ENCODE results near the gene MROH9. TPM values are rescaled to one million over a fixed set of nuclear protein-coding genes. Genes with fewer than 3 reads are reported as not detected.

MROH9 gene, protein sequence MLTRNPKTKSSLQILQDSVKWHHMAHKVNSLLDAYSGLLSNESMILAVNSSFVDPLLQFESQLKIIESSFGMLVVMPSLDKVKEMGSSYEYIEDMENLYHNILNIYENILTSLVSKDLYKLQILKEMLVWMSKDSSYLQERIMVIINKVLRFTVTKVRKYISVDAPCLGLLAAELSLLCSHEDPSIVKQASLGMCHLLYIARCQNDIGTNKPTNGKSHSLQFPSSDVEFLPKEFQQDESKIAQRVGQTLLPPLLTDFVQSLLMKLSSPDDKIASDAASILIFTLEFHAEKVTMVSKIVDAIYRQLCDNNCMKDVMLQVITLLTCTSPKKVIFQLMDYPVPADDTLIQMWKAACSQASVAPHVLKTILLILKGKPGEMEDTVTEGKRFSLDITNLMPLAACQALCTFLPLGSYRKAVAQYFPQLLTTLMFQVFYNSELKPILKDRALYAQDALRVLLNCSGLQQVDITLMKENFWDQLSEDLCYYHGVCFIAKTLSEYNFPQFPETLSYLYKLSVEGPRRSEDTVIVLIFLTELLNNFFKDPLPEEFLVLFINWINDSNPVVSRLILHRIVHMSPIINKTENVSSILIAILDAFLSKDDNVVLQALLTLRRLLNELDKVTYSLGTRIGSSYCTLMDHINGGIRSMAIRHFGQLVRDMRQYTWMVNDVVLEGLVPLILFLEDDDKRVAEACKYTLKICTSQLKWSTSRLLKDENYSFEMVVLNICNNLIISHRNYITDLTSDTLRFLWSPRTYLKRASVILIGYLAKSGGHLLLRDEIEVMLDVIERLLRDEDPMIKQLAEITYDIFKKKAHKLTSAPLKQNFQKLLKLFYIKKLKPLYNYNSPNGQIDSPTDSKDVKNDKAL
- total RNA-seq: 1 to 10 TPM in 1 of 4 donors, not detected in 3; 3.9 TPM

DNA sequence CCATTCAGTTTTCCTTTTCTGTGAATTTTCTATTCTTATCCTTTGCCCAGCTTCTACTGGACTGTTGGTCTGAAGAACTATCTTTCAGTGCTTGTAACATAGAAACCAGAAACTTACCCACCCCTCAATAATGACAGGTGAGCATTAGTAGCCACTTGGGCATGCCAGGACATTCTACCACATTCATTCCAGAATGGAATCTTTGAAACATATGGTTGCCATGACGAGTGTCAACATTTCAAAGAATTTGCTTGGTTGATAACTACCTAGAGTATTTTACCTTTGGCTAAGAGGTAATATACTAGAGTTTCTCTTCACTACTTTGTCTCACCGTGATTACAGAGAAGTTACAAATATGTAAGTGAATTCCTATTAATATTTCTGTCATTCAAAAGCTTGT, at the start of gene MROH9:
MROH9 (plus strand) TSS at position 304 of the 400 bp plus-strand sequence. CDS start 10,023 bp downstream, outside the sequence.
- H3K4me3 ChIP-seq: no peak within 1 kb of the TSS
- H3K36me3 ChIP-seq: no peaks in the 10 kb centered on the region
- no peaks in the 10 kb centered on the region for H3K9me3 ChIP-seq
- TF ChIP-seq EP300 (IDR thresholded peaks at IDR 0.05) (no peak), POLR2A (IDR thresholded peaks at IDR 0.05) (no peak)
- TF ChIP-seq, protein P1, sequence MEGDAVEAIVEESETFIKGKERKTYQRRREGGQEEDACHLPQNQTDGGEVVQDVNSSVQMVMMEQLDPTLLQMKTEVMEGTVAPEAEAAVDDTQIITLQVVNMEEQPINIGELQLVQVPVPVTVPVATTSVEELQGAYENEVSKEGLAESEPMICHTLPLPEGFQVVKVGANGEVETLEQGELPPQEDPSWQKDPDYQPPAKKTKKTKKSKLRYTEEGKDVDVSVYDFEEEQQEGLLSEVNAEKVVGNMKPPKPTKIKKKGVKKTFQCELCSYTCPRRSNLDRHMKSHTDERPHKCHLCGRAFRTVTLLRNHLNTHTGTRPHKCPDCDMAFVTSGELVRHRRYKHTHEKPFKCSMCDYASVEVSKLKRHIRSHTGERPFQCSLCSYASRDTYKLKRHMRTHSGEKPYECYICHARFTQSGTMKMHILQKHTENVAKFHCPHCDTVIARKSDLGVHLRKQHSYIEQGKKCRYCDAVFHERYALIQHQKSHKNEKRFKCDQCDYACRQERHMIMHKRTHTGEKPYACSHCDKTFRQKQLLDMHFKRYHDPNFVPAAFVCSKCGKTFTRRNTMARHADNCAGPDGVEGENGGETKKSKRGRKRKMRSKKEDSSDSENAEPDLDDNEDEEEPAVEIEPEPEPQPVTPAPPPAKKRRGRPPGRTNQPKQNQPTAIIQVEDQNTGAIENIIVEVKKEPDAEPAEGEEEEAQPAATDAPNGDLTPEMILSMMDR (IDR thresholded peaks at IDR 0.05): no peak
- DNase-seq (ENCODE audit: low spot score in 2 of 2): no peak
- H3K27ac ChIP-seq: no peak within 1 kb of the TSS
- WGBS, 2 donors: 93% methylated on average over 2 of the region's 2 CpGs
- peaks cover 0 to 3% (median 0%) of the 10 kb centered on the region in 4 donors for H3K4me1 ChIP-seq
- H3K27me3 ChIP-seq: no peaks in the 10 kb centered on the region

DNA sequence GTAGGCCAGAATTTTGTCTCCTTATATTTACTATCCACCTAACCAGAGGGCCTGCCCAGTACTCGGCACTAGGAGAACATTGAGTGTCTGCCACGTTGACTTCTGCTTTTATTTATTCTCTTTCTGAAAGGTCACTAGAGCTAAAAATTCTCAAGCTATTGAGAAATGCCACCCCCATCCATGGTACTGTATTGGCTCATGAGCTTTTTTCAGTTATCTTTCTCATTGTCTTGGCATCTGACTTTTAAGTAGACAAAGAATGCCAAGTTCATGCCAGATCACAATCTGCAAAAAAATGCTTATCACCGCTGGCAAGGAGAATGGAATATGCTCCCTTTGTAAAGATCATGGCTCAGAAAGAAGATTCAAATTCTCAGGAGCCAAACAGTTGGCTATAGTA, 49.8 kb upstream of the MROH9 start:
- H3K9me3 ChIP-seq: peaks cover 0 to 5% (median 0%) of the 10 kb centered on the region in 4 donors
- TF ChIP-seq POLR2A (IDR thresholded peaks at IDR 0.05) (no peak), EP300 (IDR thresholded peaks at IDR 0.05) (no peak)
- TF ChIP-seq, protein P1 (IDR thresholded peaks at IDR 0.05): no peak
- H3K27me3 ChIP-seq: no peaks in the 10 kb centered on the region
- H3K4me3 ChIP-seq: no peak overlapping the region
- H3K36me3 ChIP-seq: no peaks in the 10 kb centered on the region
- H3K27ac ChIP-seq: no peak overlapping the region
- peaks cover 0 to 8% (median 0%) of the 10 kb centered on the region in 4 donors for H3K4me1 ChIP-seq
- no peak for DNase-seq (ENCODE audit: low spot score in 2 of 2)
- 31 to 39% methylated on average over 3 of the region's 3 CpGs for WGBS, 2 donors

DNA sequence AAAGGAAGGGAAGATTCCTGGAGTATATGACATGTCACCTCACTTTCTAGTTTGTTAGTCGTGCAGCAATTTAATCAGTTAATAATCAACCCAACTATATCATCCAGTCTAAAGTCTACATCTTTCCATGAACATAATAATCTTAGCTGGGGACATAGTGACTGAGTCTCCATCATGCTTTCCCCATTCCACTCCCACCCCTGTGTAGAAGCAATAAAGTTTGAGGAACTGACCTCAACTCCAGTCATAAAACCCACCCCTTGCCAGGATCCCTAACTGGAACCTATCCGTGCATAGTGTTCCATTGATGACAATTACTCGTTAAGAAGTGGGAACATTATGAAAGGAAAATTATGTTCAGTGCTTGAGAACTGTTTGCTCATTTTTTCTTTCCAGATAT, 48.9 kb upstream of the MROH9 start:
- TF ChIP-seq EP300 (IDR thresholded peaks at IDR 0.05) (no peak), POLR2A (IDR thresholded peaks at IDR 0.05) (no peak)
- Histone ChIP-seq H3K4me3 (no peak overlapping the region), H3K36me3 (no peaks in the 10 kb centered on the region), H3K27ac (no peak overlapping the region), H3K4me1 (peaks cover 0 to 7% (median 0%) of the 10 kb centered on the region in 4 donors), H3K27me3 (no peaks in the 10 kb centered on the region), H3K9me3 (peaks cover 0 to 5% (median 0%) of the 10 kb centered on the region in 4 donors)
- no peak for DNase-seq (ENCODE audit: low spot score in 2 of 2)
- WGBS, 2 donors: 73 to 75% methylated on average over 3 of the region's 3 CpGs

DNA sequence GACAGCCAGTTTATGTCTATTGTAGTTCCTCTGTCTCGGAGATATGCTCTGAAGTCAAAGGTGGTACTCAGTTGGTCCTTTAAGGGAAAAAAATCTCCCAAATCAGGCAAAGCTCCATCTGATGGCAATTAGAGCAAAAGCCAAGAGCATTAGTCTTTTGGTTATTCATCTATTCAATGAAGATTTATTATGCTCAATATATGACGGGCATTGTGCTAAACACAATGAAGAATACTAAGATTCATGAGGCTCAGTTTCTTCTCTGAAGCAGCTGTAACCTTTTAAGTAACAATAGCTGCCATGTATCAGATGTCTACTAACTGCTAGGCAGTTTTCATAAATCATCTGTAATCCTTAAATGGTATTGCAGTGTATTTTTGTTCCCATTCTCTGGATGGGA, 47.6 kb upstream of the MROH9 start:
- TF ChIP-seq POLR2A (IDR thresholded peaks at IDR 0.05) (no peak), EP300 (IDR thresholded peaks at IDR 0.05) (no peak)
- TF ChIP-seq, protein P1 (IDR thresholded peaks at IDR 0.05): no peak
- WGBS, 2 donors: 64 to 76% methylated on average over 2 of the region's 2 CpGs

DNA sequence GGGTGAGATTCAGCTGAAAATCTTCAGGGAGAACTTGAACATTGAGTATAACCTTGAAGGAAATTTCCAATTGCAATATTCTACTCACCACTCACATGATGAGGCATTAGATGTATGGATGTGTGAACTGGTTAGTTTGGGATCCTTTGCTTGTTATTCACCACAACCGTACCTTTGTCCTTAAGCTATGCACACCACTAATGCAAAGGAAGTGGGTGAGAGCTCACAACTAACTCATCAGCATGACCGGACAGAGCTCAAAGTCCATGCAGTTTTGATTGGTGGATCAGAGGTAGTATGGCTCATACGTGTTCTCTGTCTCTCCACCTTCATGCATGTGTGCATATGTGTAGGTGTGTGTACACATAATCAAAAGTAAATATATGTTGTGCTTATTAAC, 43.5 kb upstream of the MROH9 start:
- H3K27me3 ChIP-seq: no peaks in the 10 kb centered on the region
- no peak overlapping the region for H3K27ac ChIP-seq
- no peak for DNase-seq (ENCODE audit: low spot score in 2 of 2)
- WGBS, 2 donors: 92% methylated on average over 3 of the region's 3 CpGs
- no peaks in the 10 kb centered on the region for H3K4me1 ChIP-seq
- no peaks in the 10 kb centered on the region for H3K9me3 ChIP-seq
- no peak overlapping the region for H3K4me3 ChIP-seq
- no peak for TF ChIP-seq POLR2A (IDR thresholded peaks at IDR 0.05)
- TF ChIP-seq, protein P1 (IDR thresholded peaks at IDR 0.05): no peak
- TF ChIP-seq EP300 (IDR thresholded peaks at IDR 0.05): no peak
- no peaks in the 10 kb centered on the region for H3K36me3 ChIP-seq

More for the DNA sequence above, 47.6 kb upstream of the MROH9 start:
- no peak overlapping the region for H3K27ac ChIP-seq
- no peaks in the 10 kb centered on the region for H3K36me3 ChIP-seq
- H3K4me1 ChIP-seq: no peaks in the 10 kb centered on the region
- H3K27me3 ChIP-seq: no peaks in the 10 kb centered on the region
- peaks cover 0 to 5% (median 0%) of the 10 kb centered on the region in 4 donors for H3K9me3 ChIP-seq
- DNase-seq (ENCODE audit: low spot score in 2 of 2): no peak
- H3K4me3 ChIP-seq: no peak overlapping the region

Measured in tibial nerve (tissue), 4 donors.